Measurements from ENCODE around the gene FGF14.

The FGF14 gene

DNA sequence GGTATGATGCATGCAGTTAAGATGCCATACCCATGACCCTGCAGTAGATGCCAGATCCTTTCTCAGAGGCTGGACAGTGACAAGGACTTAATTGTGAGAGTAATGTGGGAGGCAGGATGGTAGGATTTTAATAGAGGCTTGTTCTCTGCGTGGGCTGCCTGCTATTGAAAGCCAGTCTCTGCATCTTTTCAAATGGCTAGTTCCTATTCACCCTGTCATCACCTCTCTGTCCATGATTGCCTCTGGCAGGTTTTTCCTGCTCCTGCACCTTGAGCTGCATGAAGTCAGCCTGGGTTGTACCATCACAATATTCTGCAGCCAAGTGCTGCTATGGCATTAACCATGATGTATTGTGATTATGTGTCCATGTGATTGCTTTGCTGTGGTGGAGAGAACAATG, 508.8 kb downstream of the FGF14 start:
- no peak for DNase-seq (ENCODE audit: extremely low read depth, low read depth)
- TF ChIP-seq CTCF (IDR thresholded peaks at IDR 0.05; ENCODE audit: low read depth, low read length, missing control alignments), result no peak
- no peak overlapping the region for H3K4me3 ChIP-seq (replicated peaks; ENCODE audit: low read depth, low read length)

DNA sequence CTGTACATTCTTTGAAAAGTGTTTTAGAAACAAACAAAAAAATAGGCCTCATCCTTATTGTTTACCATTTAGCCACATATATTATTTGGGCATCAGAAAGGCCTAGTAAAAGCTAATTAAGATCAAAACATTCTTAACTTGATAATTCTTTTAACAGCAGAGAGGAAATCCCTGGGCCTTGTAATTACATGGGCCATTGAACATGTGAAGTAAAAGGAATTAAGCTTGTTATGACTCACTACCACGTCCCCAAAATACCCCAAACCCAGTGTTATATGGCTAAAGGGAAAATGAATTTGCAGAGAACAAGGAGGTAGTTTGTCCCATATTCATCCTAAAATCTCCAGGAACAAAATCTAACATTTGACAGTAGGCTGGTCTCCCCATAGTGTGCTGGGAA, 509.6 kb downstream of the FGF14 start:
- DNase-seq (ENCODE audit: extremely low read depth, low read depth), result no peak
- TF ChIP-seq CTCF (IDR thresholded peaks at IDR 0.05; ENCODE audit: low read depth, low read length, missing control alignments), result no peak

GRCh38 chr13:101881593-101881992, 520.3 kb downstream of the FGF14 start:
- TF ChIP-seq CTCF (IDR thresholded peaks at IDR 0.05; ENCODE audit: low read depth, low read length, missing control alignments), result no peak
- DNase-seq (ENCODE audit: extremely low read depth, low read depth), result no peak
- H3K4me3 ChIP-seq (replicated peaks; ENCODE audit: low read depth, low read length), result no peak overlapping the region

More for the DNA sequence above, 509.6 kb downstream of the FGF14 start:
- H3K4me3 ChIP-seq (replicated peaks; ENCODE audit: low read depth, low read length), result no peak overlapping the region

DNA sequence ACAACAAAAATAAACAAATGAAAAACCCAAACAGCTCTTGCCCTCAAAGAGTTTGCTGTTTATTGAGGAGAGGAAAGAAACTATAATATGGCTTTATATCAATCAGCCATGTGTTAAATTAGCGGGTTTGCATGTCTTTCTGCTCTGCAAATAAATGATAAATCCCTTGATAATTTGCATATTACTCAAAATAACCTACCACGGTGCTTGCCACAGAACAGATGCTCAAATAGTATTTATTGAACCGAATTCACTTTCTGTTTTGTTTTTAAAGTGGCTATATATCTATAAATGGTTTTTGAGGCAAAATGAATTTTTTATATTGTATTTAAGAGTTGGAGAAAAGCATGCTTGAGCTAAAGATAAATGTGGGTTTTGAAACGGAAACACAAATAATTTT, 521.3 kb downstream of the FGF14 start:
- no peak for TF ChIP-seq CTCF (IDR thresholded peaks at IDR 0.05; ENCODE audit: low read depth, low read length, missing control alignments)
- DNase-seq (ENCODE audit: extremely low read depth, low read depth), result no peak
- H3K4me3 ChIP-seq (replicated peaks; ENCODE audit: low read depth, low read length), result no peak overlapping the region

DNA sequence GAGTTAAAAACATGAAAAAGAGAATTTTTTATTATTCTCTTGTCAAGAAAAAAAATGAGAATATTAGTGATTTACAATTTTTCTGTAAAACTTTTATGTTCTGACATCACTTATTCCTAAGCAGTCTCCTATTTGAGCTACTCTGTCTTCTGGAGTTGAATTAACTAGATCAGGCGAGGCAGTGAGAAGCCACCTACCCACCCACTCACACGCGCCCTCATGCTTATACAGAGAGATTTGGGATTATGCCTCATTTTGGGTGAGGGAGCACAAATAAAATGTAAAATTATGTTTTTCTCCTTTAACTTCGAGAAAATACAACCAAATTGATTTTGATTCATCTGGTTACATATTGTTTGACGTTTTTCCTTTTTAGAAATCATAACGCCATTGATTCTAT, 524.9 kb downstream of the FGF14 start:
- no peak for TF ChIP-seq CTCF (IDR thresholded peaks at IDR 0.05; ENCODE audit: low read depth, low read length, missing control alignments)
- H3K4me3 ChIP-seq (replicated peaks; ENCODE audit: low read depth, low read length), result no peak overlapping the region
- DNase-seq (ENCODE audit: extremely low read depth, low read depth), result no peak

GRCh38 chr13:101875717-101876393, 526.0 kb downstream of the FGF14 start:
- DNase-seq (ENCODE audit: extremely low read depth, low read depth), result no peak
- no peak overlapping the region for H3K4me3 ChIP-seq (replicated peaks; ENCODE audit: low read depth, low read length)
- no peak for TF ChIP-seq CTCF (IDR thresholded peaks at IDR 0.05; ENCODE audit: low read depth, low read length, missing control alignments)

DNA sequence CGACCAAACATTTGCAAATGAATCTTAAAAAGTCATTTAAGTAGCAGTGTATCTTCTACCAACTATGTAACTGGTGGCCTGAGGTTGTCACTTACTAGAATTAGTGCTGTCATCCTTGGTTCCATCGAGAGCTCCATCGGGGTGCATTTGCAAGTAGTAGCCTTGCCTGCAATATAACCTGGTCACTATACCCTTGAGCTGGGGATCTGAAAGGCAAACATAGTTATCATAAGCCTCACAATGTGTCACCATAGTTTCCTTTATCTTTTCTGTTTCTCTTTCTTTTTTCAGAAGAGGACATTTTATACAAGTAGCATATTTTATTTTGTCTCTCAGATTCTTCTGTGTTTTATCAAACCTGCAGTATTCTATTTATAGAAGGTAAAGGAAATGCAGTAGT, 526.8 kb downstream of the FGF14 start:
- no peak overlapping the region for H3K4me3 ChIP-seq (replicated peaks; ENCODE audit: low read depth, low read length)
- DNase-seq (ENCODE audit: extremely low read depth, low read depth), result no peak
- no peak for TF ChIP-seq CTCF (IDR thresholded peaks at IDR 0.05; ENCODE audit: low read depth, low read length, missing control alignments)

Data from HFF-Myc (cell line).